HepG2 (cell line): ENCODE data around the gene STEAP1B. TPM values are rescaled to one million over a fixed set of nuclear protein-coding genes. Genes with fewer than 3 reads are reported as not detected.

Experiments used
- CREM ChIP-seq, 2 experiments: sonication (generic) in 1 of 2; formaldehyde crosslinking in 1 of 2; IDR thresholded peaks; 2 replicates each; pipeline versions ENCODE4 v1.4.0 to v1.6.1; 2016 to 2020; ENCODE audit warnings: antibody characterized with exemption in 1 of 2, mild to moderate bottlenecking in 1 of 2, missing genetic modification reagents in 1 of 2
- ERF ChIP-seq: IDR thresholded peaks from 2 replicates; pipeline ENCODE4 v1.6.1; 2018; ENCODE audit warnings: missing biosample characterization, missing genetic modification reagents
- FOSL2 ChIP-seq: sonication (generic); formaldehyde crosslinking; IDR thresholded peaks from 2 replicates; pipeline ENCODE4 v1.4.0; 2020; ENCODE audit warnings: missing genetic modification reagents
- MAFF ChIP-seq: IDR thresholded peaks from 2 replicates; pipeline ENCODE4 v1.6.1; 2011; ENCODE audit warnings: low read depth, low read length, improper control_type of control experiment
- MAZ ChIP-seq, 2 experiments: sonication (generic) in 1 of 2; formaldehyde crosslinking in 1 of 2; IDR thresholded peaks; 2 replicates each; pipeline versions ENCODE4 v1.5.0 to v1.6.1; 2012 to 2020; ENCODE audit warnings: low read depth in 2 of 2, mild to moderate bottlenecking in 2 of 2, borderline replicate concordance in 1 of 2, improper control_type of control experiment in 1 of 2, low read length in 1 of 2, missing genetic modification reagents in 1 of 2, moderate library complexity in 1 of 2
- NFRKB ChIP-seq: fragments of 450-650 bp; IDR thresholded peaks from 2 replicates; pipeline ENCODE4 v1.6.1; 2017
- NR2F2 ChIP-seq: IDR thresholded peaks from 2 replicates; pipeline ENCODE4 v1.6.1; 2012; ENCODE audit warnings: low read depth, inconsistent platforms, borderline replicate concordance
- PAX8 ChIP-seq: sonication (generic); formaldehyde crosslinking; IDR thresholded peaks from 2 replicates; pipeline ENCODE4 v1.8.0; 2022; ENCODE audit warnings: mild to moderate bottlenecking, missing genetic modification reagents, borderline replicate concordance
- POLR2AphosphoS2 ChIP-seq: IDR thresholded peaks from 2 replicates; pipeline ENCODE4 v1.6.1; 2011; ENCODE audit warnings: low read depth, low read length, improper control_type of control experiment
- RNF2 ChIP-seq: fragments of 450-650 bp; conservative IDR thresholded peaks from 2 replicates; pipeline ENCODE4 v1.6.1; 2016; ENCODE audit warnings: low read depth
- SALL2 ChIP-seq: sonication (generic); formaldehyde crosslinking; IDR thresholded peaks from 2 replicates; pipeline ENCODE4 v1.8.1; 2023; ENCODE audit warnings: mild to moderate bottlenecking, missing genetic modification reagents, inconsistent platforms
- SSRP1 ChIP-seq: IDR thresholded peaks from 2 replicates; pipeline ENCODE4 v1.6.1; 2016; ENCODE audit warnings: control low read depth
- TBX3 ChIP-seq: fragments of 450-650 bp; IDR thresholded peaks from 2 replicates; pipeline ENCODE4 v1.6.1; 2017; ENCODE audit warnings: antibody characterized with exemption, mild to moderate bottlenecking, inconsistent platforms, borderline replicate concordance
- TEAD3 ChIP-seq: optimal IDR thresholded peaks from 2 replicates; pipeline ENCODE3; 2016; ENCODE audit warnings: borderline replicate concordance
- ZNF224 ChIP-seq: sonication (generic); formaldehyde crosslinking; IDR thresholded peaks from 2 replicates; pipeline ENCODE4 v1.5.0; 2020; ENCODE audit warnings: mild to moderate bottlenecking, missing genetic modification reagents
- ZNF333 ChIP-seq: sonication (generic); formaldehyde crosslinking; IDR thresholded peaks from 2 replicates; pipeline ENCODE4 v1.4.0; 2020; ENCODE audit warnings: mild to moderate bottlenecking, missing genetic modification reagents, borderline replicate concordance
- ZNF354B ChIP-seq: sonication (generic); formaldehyde crosslinking; IDR thresholded peaks from 2 replicates; pipeline ENCODE4 v1.8.0; 2022; ENCODE audit warnings: mild to moderate bottlenecking, missing genetic modification reagents
- ZNF446 ChIP-seq: sonication (generic); formaldehyde crosslinking; IDR thresholded peaks from 2 replicates; pipeline ENCODE4 v1.5.0; 2020; ENCODE audit warnings: mild to moderate bottlenecking, missing genetic modification reagents
- ZNF556 ChIP-seq: sonication (generic); formaldehyde crosslinking; IDR thresholded peaks from 2 replicates; pipeline ENCODE4 v1.4.0; 2020; ENCODE audit warnings: mild to moderate bottlenecking, missing genetic modification reagents, borderline replicate concordance
- ZSCAN29 ChIP-seq: sonication (generic); formaldehyde crosslinking; conservative IDR thresholded peaks from 2 replicates; pipeline ENCODE4 v1.4.0; 2020; ENCODE audit warnings: mild to moderate bottlenecking, missing genetic modification reagents
- polyA plus RNA-seq, 8 experiments: library from polyadenylated mRNA; depleted of rRNA in 3 of 8; stranded (reverse) in 7 of 8; unstranded in 1 of 8; fragments of >200 nt; fragmentation: Illumina TruSeq in 4 of 8; extraction: Trizol in 4 of 8; gene quantifications; 2 replicates each; pipeline versions ENCODE4 v1.2.1 to v1.2.3, GENCODE V29; 2011 to 2016; ENCODE audit warnings: low read depth in 4 of 8, missing spikeins in 1 of 8, mixed read lengths in 1 of 8; ENCODE audit not compliant: insufficient read depth in 1 of 8
- total RNA-seq, 5 experiments: library from RNA; depleted of rRNA; stranded (reverse); fragments of >200 nt; fragmentation: Illumina TruSeq; extraction: Trizol; gene quantifications; 2 replicates each; pipeline ENCODE4 v1.2.3, GENCODE V29; 2016; ENCODE audit warnings: low read depth in 1 of 5
- TF ChIP-seq, protein P1 (sequence below): sonication (generic); formaldehyde crosslinking; IDR thresholded peaks from 2 replicates; pipeline ENCODE4; 2020; ENCODE audit warnings: missing genetic modification reagents, mild to moderate bottlenecking, borderline replicate concordance
- TF ChIP-seq, protein P2 (sequence below): sonication (generic); formaldehyde crosslinking; IDR thresholded peaks from 2 replicates; pipeline ENCODE4 v1.4.0; 2020; ENCODE audit warnings: missing genetic modification reagents
- TF ChIP-seq, protein P3 (sequence below): fragments of 450-650 bp; IDR thresholded peaks from 2 replicates; pipeline ENCODE4 v1.6.1; 2016

Gene STEAP1B
- total and polyA plus RNA-seq, 2 of the 13 experiments (the other 11 are each of a cell fraction or from before 2014, with no cell fraction given), result not detected

DNA sequence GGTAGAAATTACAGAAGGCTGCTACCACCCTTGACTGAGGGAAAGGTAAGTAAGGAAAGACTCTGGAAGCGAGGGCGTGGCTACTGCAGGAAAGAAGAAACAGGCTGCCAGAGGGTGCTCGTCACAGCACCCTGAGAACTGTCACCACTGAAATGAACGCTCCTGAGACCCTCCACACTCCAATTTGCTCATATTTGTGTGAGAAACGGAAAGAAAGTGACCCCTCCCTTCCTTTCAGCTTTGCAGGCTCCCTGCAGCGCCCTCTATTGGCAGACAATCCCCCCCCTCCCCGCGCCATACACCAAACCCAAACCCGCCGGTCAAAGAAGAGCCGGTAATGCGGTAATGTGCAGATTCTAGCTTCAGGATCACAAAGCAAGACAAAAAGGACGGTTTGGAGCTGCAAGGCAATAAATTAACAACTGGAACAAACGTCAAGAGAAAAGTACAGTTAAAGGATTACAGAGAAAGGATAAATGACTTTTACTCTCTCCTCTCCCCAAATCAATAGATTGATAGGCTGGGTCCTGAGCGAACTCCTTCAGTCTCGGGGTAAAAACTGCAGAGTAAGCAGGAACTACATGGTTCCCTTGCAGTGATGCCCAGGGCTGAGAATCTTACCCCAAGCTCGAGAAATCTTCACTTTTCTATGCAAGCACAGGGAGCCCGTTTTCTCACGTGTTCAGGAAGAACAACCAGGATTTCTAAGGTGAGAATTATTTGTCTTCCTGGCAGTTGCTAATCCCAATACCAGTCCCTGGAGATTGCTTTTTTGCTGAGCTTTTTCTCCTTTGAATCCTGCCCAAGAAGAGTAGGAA is 47.6 kb downstream of the STEAP1B start (continued):
- TF ChIP-seq, protein P1, sequence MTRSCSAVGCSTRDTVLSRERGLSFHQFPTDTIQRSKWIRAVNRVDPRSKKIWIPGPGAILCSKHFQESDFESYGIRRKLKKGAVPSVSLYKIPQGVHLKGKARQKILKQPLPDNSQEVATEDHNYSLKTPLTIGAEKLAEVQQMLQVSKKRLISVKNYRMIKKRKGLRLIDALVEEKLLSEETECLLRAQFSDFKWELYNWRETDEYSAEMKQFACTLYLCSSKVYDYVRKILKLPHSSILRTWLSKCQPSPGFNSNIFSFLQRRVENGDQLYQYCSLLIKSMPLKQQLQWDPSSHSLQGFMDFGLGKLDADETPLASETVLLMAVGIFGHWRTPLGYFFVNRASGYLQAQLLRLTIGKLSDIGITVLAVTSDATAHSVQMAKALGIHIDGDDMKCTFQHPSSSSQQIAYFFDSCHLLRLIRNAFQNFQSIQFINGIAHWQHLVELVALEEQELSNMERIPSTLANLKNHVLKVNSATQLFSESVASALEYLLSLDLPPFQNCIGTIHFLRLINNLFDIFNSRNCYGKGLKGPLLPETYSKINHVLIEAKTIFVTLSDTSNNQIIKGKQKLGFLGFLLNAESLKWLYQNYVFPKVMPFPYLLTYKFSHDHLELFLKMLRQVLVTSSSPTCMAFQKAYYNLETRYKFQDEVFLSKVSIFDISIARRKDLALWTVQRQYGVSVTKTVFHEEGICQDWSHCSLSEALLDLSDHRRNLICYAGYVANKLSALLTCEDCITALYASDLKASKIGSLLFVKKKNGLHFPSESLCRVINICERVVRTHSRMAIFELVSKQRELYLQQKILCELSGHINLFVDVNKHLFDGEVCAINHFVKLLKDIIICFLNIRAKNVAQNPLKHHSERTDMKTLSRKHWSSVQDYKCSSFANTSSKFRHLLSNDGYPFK (CRISPR knock-in tag), result peak; percentile 55; the same call in 1 of the 2 replicates
- TF ChIP-seq ZNF333 (CRISPR knock-in tag), result no peak
- TF ChIP-seq, protein P2, sequence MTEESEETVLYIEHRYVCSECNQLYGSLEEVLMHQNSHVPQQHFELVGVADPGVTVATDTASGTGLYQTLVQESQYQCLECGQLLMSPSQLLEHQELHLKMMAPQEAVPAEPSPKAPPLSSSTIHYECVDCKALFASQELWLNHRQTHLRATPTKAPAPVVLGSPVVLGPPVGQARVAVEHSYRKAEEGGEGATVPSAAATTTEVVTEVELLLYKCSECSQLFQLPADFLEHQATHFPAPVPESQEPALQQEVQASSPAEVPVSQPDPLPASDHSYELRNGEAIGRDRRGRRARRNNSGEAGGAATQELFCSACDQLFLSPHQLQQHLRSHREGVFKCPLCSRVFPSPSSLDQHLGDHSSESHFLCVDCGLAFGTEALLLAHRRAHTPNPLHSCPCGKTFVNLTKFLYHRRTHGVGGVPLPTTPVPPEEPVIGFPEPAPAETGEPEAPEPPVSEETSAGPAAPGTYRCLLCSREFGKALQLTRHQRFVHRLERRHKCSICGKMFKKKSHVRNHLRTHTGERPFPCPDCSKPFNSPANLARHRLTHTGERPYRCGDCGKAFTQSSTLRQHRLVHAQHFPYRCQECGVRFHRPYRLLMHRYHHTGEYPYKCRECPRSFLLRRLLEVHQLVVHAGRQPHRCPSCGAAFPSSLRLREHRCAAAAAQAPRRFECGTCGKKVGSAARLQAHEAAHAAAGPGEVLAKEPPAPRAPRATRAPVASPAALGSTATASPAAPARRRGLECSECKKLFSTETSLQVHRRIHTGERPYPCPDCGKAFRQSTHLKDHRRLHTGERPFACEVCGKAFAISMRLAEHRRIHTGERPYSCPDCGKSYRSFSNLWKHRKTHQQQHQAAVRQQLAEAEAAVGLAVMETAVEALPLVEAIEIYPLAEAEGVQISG (CRISPR knock-in tag), result peak; percentile 67
- no peak for TF ChIP-seq ZNF446 (CRISPR knock-in tag)
- TF ChIP-seq TEAD3 (CRISPR knock-in tag), result no peak
- TF ChIP-seq TBX3, result no peak
- TF ChIP-seq MAFF, result peak; percentile 91
- no peak for TF ChIP-seq SALL2 (CRISPR knock-in tag)
- TF ChIP-seq SSRP1 (CRISPR knock-in tag), result 0 out of 2 replicates have a peak, but pooled peaks have one; percentile 48
- 0 out of 2 replicates have a peak, but pooled peaks have one; percentile 17 for TF ChIP-seq NR2F2
- no peak for TF ChIP-seq ZNF224 (CRISPR knock-in tag)
- TF ChIP-seq, protein P3, sequence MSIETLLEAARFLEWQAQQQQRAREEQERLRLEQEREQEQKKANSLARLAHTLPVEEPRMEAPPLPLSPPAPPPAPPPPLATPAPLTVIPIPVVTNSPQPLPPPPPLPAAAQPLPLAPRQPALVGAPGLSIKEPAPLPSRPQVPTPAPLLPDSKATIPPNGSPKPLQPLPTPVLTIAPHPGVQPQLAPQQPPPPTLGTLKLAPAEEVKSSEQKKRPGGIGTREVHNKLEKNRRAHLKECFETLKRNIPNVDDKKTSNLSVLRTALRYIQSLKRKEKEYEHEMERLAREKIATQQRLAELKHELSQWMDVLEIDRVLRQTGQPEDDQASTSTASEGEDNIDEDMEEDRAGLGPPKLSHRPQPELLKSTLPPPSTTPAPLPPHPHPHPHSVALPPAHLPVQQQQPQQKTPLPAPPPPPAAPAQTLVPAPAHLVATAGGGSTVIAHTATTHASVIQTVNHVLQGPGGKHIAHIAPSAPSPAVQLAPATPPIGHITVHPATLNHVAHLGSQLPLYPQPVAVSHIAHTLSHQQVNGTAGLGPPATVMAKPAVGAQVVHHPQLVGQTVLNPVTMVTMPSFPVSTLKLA, result no peak
- TF ChIP-seq ZNF354B (CRISPR knock-in tag), result no peak
- no peak for TF ChIP-seq ZSCAN29 (CRISPR knock-in tag)
- peak; percentile 35; the same call in 1 of the 2 replicates for TF ChIP-seq ZNF556
- peak; percentile 71; the same call in 1 of the 2 replicates for TF ChIP-seq MAZ (IDR thresholded peaks at IDR 0.05; ENCODE audit: borderline replicate concordance, low read depth, low read length)
- TF ChIP-seq MAZ (CRISPR knock-in tag; IDR thresholded peaks at IDR 0.05; ENCODE audit: low read depth), result peak; percentile 59
- 0 out of 2 replicates have a peak, but pooled peaks have one; percentile 24 for TF ChIP-seq RNF2
- no peak for TF ChIP-seq PAX8 (CRISPR knock-in tag)
- no peak for TF ChIP-seq NFRKB
- no peak for TF ChIP-seq POLR2AphosphoS2
- no peak for TF ChIP-seq CREM (IDR thresholded peaks at IDR 0.05)
- TF ChIP-seq CREM (CRISPR knock-in tag; IDR thresholded peaks at IDR 0.05), result no peak
- peak; percentile 23; the same call in 1 of the 2 replicates for TF ChIP-seq ERF (CRISPR knock-in tag)
- 0 out of 2 replicates have a peak, but pooled peaks have one; percentile 40 for TF ChIP-seq FOSL2 (CRISPR knock-in tag)
